HG02642 (cell line): ENCODE measurements around the gene ENTREP1.
"Not testable (repeated sequence)": the region's sequence is repeated elsewhere in the genome, so short reads cannot be mapped to it uniquely, and the experiment has no call there.

Source experiments
- ATAC-seq: cut with Tn5 transposase; IDR thresholded peaks from one replicate; pipeline ENCODE4 v1.9.1; 2021; ENCODE audit warnings: mild to moderate bottlenecking; ENCODE audit not compliant: unreplicated experiment, poor library complexity

ENTREP1 gene

GRCh38 chr9:69397384-69398214 is 72.6 kb downstream of the ENTREP1 start:
- ATAC-seq, result no peak

GRCh38 chr9:69400470-69400869 is 75.5 kb downstream of the ENTREP1 start:
- no peak for ATAC-seq

GRCh38 chr9:69409936-69410335 is 84.9 kb downstream of the ENTREP1 start:
- not testable (repeated sequence) for ATAC-seq

GRCh38 chr9:69411246-69411645 is 86.2 kb downstream of the ENTREP1 start:
- ATAC-seq, result no peak

DNA sequence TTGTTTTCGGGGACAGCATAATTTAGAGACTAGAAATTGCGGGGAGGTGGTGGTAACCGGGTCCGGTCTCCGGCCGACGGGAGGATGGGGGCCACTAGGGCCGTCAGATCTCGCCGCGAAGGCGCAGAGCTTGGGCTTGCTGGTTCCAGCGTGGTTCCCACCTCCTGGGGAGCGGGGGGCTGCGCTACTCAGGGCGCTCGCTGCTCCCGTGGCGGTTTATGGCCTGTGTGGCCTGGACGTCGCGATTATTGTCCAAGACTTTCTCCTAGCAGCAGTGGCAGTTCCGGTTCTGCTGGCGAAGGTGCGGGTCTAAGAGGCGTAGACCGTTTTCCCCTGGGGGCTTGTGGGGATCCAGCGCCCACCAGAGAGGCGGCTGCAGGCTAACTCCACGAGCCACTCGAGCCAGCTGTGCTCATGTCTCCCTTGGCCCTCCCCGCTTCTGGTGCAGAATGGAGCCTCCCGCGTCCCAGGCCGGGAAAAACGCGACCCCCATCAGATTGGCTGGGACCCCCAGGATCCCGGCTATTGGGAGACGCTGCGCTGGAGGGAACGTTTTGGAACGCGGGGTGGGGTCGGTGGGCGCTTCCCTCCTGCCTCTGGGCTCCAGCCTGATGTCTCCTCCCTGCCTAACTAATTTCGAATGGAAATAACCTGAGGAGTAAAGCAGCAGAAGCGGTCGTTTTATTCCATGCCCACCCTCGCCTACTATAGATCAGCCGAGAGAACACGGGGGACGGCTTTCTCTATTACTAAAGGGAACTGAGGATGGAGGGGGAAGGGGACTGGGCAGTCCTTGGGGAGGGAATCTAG is 87.1 kb downstream of the ENTREP1 start:
- no peak for ATAC-seq

DNA sequence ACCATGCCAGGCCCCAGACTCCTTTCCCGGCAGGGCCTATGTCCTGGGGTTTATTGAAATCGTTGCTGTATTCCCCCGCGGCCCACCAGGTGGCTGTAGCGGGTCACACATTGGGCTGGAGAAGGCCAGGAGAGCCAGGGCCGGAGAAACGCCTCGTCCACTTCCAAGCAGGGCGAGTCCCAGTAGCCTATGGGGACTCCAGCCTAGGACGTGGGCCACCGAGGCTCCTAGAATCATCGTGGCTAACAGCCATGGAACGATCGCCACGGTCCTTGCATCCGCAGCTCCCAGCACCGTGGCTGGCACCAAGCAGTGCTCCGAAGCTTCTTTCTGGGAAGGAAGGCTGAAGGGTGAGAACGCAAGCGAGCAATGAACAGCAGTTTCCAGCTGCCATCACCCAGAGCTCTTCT is 87.7 kb downstream of the ENTREP1 start:
- ATAC-seq, result no peak

DNA sequence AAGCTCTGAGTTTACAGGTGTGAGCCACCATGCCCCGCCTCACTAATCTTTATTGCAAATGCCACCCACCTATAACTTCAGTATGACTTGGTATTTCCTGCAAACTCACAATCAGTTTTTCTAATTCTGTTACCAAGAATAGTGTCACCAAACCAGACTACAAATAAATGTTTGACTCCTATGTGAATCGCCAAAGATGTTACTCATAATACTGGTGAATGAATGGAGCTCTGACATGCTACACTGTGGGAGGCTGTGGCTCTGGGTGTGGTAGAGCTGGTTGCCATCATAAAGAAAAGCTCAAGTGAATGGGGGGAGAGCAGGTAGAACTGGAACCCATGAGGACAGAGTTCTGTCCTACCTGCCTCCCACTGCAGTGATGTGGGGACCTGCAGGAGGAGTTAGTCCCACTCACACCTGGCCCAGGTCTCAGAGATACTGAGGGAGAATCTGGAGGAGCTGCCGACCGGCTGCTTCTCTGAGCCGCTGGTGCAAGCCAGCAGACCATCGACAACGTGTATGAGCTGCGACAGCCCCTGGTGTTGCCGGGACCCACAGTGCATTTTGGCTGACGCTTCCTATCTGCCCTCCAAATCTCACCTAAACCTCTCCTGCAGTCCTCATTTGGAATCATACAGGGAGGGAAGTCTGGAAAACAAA is 95.7 kb downstream of the ENTREP1 start:
- no peak for ATAC-seq

DNA sequence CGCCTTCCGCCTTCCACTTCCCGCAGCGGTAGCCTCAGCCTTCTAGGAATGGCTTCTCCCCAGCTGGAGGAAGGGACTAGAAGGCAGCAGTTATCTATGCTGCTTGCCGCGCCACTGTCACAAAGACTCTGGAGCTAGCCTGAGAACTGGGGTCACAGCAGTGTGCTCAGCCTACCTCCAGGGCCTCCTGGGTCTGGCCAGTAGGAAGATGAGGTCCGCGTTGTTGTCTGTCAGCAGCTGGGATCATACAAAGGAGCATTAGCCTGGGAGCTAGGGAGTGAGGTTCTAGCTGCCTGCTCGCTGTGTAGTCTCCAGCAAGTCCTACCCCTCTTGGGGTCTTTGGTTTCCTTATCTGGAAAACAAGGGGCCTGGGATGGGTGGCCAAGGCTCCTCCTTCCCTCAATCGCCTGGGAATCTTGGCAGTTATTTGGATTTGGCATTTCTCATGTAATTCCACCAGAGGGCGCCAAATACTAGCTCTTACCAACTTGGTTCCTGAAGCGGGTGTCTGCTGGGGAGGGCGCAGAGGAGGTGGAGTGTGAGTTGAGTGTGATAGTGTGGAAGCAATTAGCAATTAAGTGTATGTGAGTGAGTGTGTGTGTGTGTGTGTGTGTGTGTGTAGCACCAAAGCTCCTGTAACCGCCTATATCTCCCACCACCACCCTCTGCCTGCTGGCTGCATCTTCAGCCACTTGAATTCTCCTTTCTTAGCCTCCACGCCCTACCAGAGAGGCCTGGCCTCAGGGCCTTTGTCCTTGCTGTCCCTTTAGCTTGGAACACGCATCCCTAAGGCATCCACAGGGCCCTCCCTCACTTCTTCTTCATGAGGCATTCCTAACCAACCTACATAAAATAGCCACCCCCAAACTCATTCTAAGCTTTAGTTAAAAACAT is 97.1 kb downstream of the ENTREP1 start:
- no peak for ATAC-seq

- no peak for ATAC-seq
Measured at GRCh38 chr9:69425136-69425801, 100.3 kb downstream of the ENTREP1 start.

- ATAC-seq, result no peak
Measured at GRCh38 chr9:69427286-69427685, 102.3 kb downstream of the ENTREP1 start.

- no peak for ATAC-seq
Measured at GRCh38 chr9:69428017-69428785, 103.2 kb downstream of the ENTREP1 start.

DNA sequence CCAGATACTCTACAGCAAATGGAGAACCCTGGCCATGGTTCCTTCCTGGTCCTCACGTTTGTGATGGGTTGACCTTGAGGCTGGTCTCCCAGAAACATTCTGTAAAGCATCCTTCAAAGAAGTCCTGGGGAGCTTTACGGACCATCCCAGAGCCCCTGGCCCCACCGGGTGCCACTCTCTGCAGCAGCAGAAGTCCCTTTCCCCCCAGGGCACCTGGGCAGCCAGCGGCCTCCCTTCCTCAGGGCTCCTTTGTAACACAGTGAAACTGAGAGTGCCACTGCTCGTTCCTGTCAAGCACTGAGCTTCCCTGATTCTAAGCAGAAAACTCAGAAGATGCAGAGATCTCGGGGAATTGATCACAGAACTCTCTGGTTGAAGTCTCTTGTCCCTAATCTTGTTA is 104.3 kb downstream of the ENTREP1 start:
- ATAC-seq, result no peak

DNA sequence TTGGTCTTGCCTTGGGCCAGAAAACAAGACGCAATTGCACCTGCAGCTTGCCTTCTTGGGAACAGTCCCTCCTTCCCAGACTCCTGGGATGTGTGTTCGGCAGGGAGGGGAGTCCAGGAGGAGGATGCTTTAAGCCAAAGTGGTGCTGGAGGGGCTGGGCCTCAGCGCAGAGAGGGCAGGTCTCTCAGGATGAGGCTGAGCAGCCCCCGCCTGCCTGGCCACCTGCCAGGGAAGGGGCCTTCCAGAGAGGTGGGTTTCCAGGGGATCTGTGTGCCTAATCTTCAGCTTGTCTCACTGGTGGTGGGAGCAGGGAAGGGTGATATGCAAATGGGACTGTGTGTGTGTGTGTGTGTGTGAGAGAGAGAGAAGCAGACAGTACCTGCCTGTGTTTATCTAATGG is 105.2 kb downstream of the ENTREP1 start:
- no peak for ATAC-seq

DNA sequence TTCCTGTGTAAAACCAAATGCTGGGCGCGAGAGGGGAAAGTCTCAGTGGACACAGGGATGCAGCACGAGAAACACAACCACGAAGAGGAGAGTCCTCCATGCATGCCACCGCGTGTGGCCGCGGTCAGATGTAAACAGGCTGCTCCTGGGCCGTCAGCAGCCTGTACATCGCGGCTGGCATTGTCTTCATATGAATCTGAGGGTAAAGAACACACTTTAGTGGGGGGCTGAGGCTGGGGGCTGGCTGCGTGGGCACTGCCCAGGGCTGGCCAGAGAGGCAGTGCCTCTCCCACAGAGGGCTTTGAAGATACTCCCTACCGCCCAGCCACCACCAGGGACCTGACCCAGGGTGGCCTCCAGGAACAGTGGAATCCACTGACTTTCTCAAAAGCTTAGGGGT is 106.2 kb downstream of the ENTREP1 start:
- ATAC-seq, result no peak

GRCh38 chr9:69431777-69432176 is 106.8 kb downstream of the ENTREP1 start:
- no peak for ATAC-seq

- no peak for ATAC-seq
Measured at GRCh38 chr9:69432623-69433022, 107.6 kb downstream of the ENTREP1 start.

- ATAC-seq, result no peak
Measured at GRCh38 chr9:69433392-69433791, 108.4 kb downstream of the ENTREP1 start.

GRCh38 chr9:69433968-69434367 is 109.0 kb downstream of the ENTREP1 start:
- ATAC-seq, result no peak

DNA sequence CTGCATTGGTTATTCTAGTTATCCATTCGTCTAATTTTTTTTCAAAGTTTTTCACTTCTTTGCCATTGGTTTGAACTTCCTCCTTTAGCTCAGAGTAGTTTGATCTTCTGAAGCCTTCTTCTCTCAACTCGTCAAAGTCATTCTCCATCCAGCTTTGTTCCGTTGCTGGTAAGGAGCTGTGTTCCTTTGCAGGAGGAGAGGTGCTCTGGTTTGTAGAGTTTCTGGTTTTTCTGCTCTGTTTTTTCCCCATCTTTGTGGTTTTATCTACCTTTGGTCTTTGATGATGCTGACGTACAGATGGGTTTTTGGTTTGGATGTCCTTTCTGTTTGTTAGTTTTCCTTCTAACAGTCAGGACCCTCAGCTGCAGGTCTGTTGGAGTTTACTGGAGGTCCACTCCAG is 114.6 kb downstream of the ENTREP1 start:
- ATAC-seq, result not testable (repeated sequence)
